SK-N-SH (cell line): ENCODE measurements around the gene SP6. TPM values are rescaled to one million over a fixed set of nuclear protein-coding genes. Genes with fewer than 3 reads are reported as not detected.

Experiments
- CTCF ChIA-PET: fragments of 300-600, 350-600 bp; formaldehyde crosslinking; extraction: SDS; loops from one replicate; lab custom pipeline; 2021; lab: Yijun Ruan, JAX
- POLR2A ChIA-PET: fragments of 350-600 bp; sonication (Branson Sonifier 250); formaldehyde crosslinking; extraction: SDS; loops from one replicate; lab custom pipeline; 2020; ENCODE audit warnings: antibody characterized with exemption, inconsistent platforms; lab: Yijun Ruan, JAX
- DNase-seq: peaks from one replicate; pipeline ENCODE4 v3.0.0; 2012
- H2AFZ ChIP-seq: fragments of 200-600 bp; sonication (generic); 2 replicates; pipeline ENCODE4 v1.8.1; 2016; ENCODE audit warnings: antibody characterized with exemption, mild to moderate bottlenecking, low read depth
- H3F3A ChIP-seq: fragments of 200-600 bp; sonication (generic); replicated peaks from 2 replicates; pipeline ENCODE3; 2016; ENCODE audit warnings: antibody characterized with exemption, mild to moderate bottlenecking; ENCODE audit not compliant: insufficient read depth
- H3K27ac ChIP-seq, 2 experiments: fragments of 200-500 bp in 1 of 2; fragments of 200-600 bp in 1 of 2; sonication (Bioruptor generic) in 1 of 2; sonication (generic), shearing (Covaris generic) in 1 of 2; 2 replicates each; pipeline versions ENCODE4 v1.5.1 to v1.6.1; 2014 to 2016; ENCODE audit warnings: low read depth in 2 of 2, inconsistent platforms in 1 of 2, low read length in 1 of 2, mild to moderate bottlenecking in 1 of 2, mixed read lengths in 1 of 2
- H3K27me3 ChIP-seq: fragments of 200-600 bp; sonication (generic), shearing (Covaris generic); 2 replicates; pipeline ENCODE4 v1.6.1; 2016; ENCODE audit warnings: mixed run types; ENCODE audit not compliant: insufficient read depth
- H3K36me3 ChIP-seq, 2 experiments: fragments of 200-500 bp in 1 of 2; fragments of 200-600 bp in 1 of 2; sonication (Bioruptor generic) in 1 of 2; sonication (generic) in 1 of 2; replicated peaks in 1 of 2; 2 replicates each; pipeline versions ENCODE3 to v1.5.1; 2014 to 2016; ENCODE audit warnings: low read length in 1 of 2, mild to moderate bottlenecking in 1 of 2; ENCODE audit not compliant: insufficient read depth in 2 of 2, control insufficient read depth in 1 of 2
- H3K4me1 ChIP-seq, 2 experiments: fragments of 200-500 bp in 1 of 2; fragments of 200-600 bp in 1 of 2; sonication (Bioruptor generic) in 1 of 2; sonication (generic), shearing (Covaris generic) in 1 of 2; 2 replicates each; pipeline versions ENCODE4 v1.5.1 to v1.6.1; 2014 to 2016; ENCODE audit warnings: low read depth in 1 of 2, low read length in 1 of 2, mixed run types in 1 of 2; ENCODE audit not compliant: insufficient read depth in 2 of 2, control insufficient read depth in 1 of 2
- H3K4me2 ChIP-seq: fragments of 200-600 bp; sonication (generic), shearing (Covaris generic); 2 replicates; pipeline ENCODE4 v1.6.1; 2017; ENCODE audit warnings: mixed run types
- H3K4me3 ChIP-seq, 2 experiments: fragments of 200-500 bp in 1 of 2; fragments of 200-600 bp in 1 of 2; sonication (Bioruptor generic) in 1 of 2; sonication (generic), shearing (Covaris generic) in 1 of 2; 2 replicates each; pipeline versions ENCODE4 v1.5.1 to v1.8.1; 2014 to 2016; ENCODE audit warnings: low read depth in 2 of 2, inconsistent platforms in 1 of 2, low read length in 1 of 2, mild to moderate bottlenecking in 1 of 2, mixed read lengths in 1 of 2, moderate library complexity in 1 of 2
- H3K79me2 ChIP-seq: fragments of 200-600 bp; sonication (generic); 2 replicates; pipeline ENCODE4 v1.8.1; 2017; ENCODE audit warnings: mild to moderate bottlenecking; ENCODE audit not compliant: insufficient read depth
- H3K9ac ChIP-seq: fragments of 200-600 bp; sonication (generic); 2 replicates; pipeline ENCODE4 v1.6.1; 2017; ENCODE audit warnings: mixed run types
- H3K9me2 ChIP-seq: fragments of 200-600 bp; sonication (generic); 2 replicates; pipeline ENCODE4 v1.6.1; 2017; ENCODE audit warnings: mixed run types
- H3K9me3 ChIP-seq: fragments of 200-600 bp; sonication (generic); 2 replicates; pipeline ENCODE4 v1.6.1; 2017; ENCODE audit warnings: mixed run types, mild to moderate bottlenecking, moderate library complexity
- H4K20me1 ChIP-seq: fragments of 200-600 bp; sonication (generic); 2 replicates; pipeline ENCODE4 v1.6.1; 2017; ENCODE audit warnings: mild to moderate bottlenecking, mixed run types; ENCODE audit not compliant: insufficient read depth
- CHD2 ChIP-seq: fragments of 150-350 bp; IDR thresholded peaks from 2 replicates; pipeline ENCODE4 v1.6.1; 2018; ENCODE audit warnings: low read length; ENCODE audit not compliant: partially characterized antibody
- ELF1 ChIP-seq: IDR thresholded peaks from 2 replicates; pipeline ENCODE4 v1.4.0; 2012
- EP300 ChIP-seq, 2 experiments: IDR thresholded peaks; 2 replicates each; pipeline versions ENCODE4 v1.4.0 to v1.6.1; 2012; ENCODE audit warnings: borderline replicate concordance in 1 of 2, low read depth in 1 of 2, low read length in 1 of 2
- FOSL2 ChIP-seq: IDR thresholded peaks from 2 replicates; pipeline ENCODE4 v1.4.0; 2012; ENCODE audit warnings: low read depth, mild to moderate bottlenecking, moderate library complexity, borderline replicate concordance
- FOXJ3 ChIP-seq: sonication (generic); formaldehyde crosslinking; IDR thresholded peaks from 2 replicates; pipeline ENCODE4 v1.5.1; 2020; ENCODE audit warnings: mild to moderate bottlenecking, missing genetic modification reagents
- GATA2 ChIP-seq: sonication (generic); formaldehyde crosslinking; IDR thresholded peaks from 2 replicates; pipeline ENCODE4 v1.5.0; 2020; ENCODE audit warnings: mild to moderate bottlenecking, missing genetic modification reagents
- JUND ChIP-seq: IDR thresholded peaks from 2 replicates; pipeline ENCODE4 v1.4.0; 2012
- MAX ChIP-seq: IDR thresholded peaks from 2 replicates; pipeline ENCODE4 v1.4.0; 2012; ENCODE audit warnings: low read depth
- MEF2A ChIP-seq: IDR thresholded peaks from 2 replicates; pipeline ENCODE4 v1.4.0; 2012; ENCODE audit warnings: low read depth, borderline replicate concordance
- POLR2AphosphoS5 ChIP-seq: IDR thresholded peaks from 2 replicates; pipeline ENCODE4 v1.6.1; 2012; ENCODE audit warnings: low read depth, low read length
- RAD21 ChIP-seq: IDR thresholded peaks from 2 replicates; pipeline ENCODE4 v1.6.1; 2012; ENCODE audit warnings: mild to moderate bottlenecking, low read length
- RCOR1 ChIP-seq: fragments of 150-350 bp; IDR thresholded peaks from 2 replicates; pipeline ENCODE4 v1.6.1; 2017; ENCODE audit warnings: antibody characterized with exemption, low read length
- REST ChIP-seq: IDR thresholded peaks from 2 replicates; pipeline ENCODE4 v1.6.1; 2012; ENCODE audit warnings: mild to moderate bottlenecking, low read depth, low read length, moderate library complexity
- RFX5 ChIP-seq: IDR thresholded peaks from 2 replicates; pipeline ENCODE4 v1.6.1; 2012; ENCODE audit warnings: mild to moderate bottlenecking, improper control_type of control experiment, low read length
- RXRA ChIP-seq: IDR thresholded peaks from 2 replicates; pipeline ENCODE4 v1.4.0; 2012; ENCODE audit warnings: low read depth, mild to moderate bottlenecking, borderline replicate concordance
- SMC3 ChIP-seq: IDR thresholded peaks from 2 replicates; pipeline ENCODE4 v1.6.1; 2012; ENCODE audit warnings: low read depth, low read length, improper control_type of control experiment
- TCF12 ChIP-seq: IDR thresholded peaks from 2 replicates; pipeline ENCODE4 v1.4.0; 2012
- USF1 ChIP-seq: IDR thresholded peaks from 2 replicates; pipeline ENCODE4 v1.4.0; 2012; ENCODE audit warnings: low read depth, borderline replicate concordance
- USF2 ChIP-seq: fragments of 150-350 bp; IDR thresholded peaks from 2 replicates; pipeline ENCODE4 v1.6.1; 2017; ENCODE audit warnings: antibody characterized with exemption, low read length, low read depth, borderline replicate concordance
- ZBTB33 ChIP-seq: IDR thresholded peaks from 2 replicates; pipeline ENCODE4 v1.4.0; 2012; ENCODE audit warnings: low read depth, borderline replicate concordance
- WGBS: methylation state at CpG from one replicate; pipeline ENCODE4 v1.1.6; 2017; ENCODE audit warnings: low lambda C conversion rate; 5-methylcytosine and 5-hydroxymethylcytosine counted together
- polyA plus RNA-seq, 3 experiments: library from polyadenylated mRNA; depleted of rRNA; stranded (reverse); fragments of >200 nt; gene quantifications; 2 replicates each; pipeline ENCODE4 v1.2.3, GENCODE V29; 2012
- TF ChIP-seq, protein P1 (sequence below): fragments of 150-350 bp; IDR thresholded peaks from 2 replicates; pipeline ENCODE4 v1.6.1; 2016; ENCODE audit warnings: mild to moderate bottlenecking, low read depth, low read length

The SP6 gene
- polyA plus RNA-seq, 1 of the 3 experiments (the other 2 are of a cell fraction), result 0.03 TPM

DNA sequence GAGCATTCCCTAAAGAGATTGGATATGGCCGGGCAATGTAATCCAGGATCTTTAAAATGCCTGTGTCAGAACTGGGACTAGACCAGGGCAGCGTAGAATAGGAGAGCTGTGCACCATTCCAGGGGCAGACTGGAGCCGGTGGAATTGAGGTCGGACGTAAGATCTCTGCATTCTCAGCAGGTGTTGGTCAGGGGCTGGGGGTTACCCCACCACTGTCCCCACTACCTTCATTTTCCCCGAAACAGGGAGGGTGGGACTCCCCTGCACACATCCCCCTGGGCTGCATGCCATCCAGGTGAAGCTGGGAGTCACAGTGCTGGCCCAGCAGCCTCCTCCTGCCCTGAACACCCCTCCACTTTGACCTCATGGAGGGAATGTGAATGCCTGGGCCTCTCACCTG is 47.2 kb downstream of the SP6 start (continued):
- TF ChIP-seq MAX, result no peak
- no peak for TF ChIP-seq FOSL2

DNA sequence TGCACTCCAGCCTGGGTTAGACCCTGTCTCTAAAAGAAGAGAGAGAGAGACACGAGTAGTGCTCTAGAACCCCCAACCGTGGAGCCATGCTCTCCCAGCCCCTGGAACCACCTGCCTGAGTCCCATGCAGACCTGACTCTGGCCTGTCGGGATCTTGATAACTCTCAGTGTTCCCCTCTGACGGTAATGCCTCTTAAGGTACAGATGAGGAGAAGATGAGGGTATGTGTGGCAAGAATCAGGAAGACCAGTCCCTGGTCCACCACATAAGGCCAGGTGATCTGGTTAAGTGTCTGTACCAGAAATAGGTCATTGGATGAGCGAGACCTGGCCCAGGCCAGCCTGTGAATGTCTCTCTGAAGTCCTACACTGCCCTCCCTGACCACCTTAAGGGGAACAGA is 47.8 kb downstream of the SP6 start:
- Histone ChIP-seq H3K4me1 (no peaks in the 10 kb centered on the region), H4K20me1 (no peaks in the 10 kb centered on the region), H3K27ac (no peak overlapping the region), H3F3A (no peaks in the 10 kb centered on the region), H3K27me3 (0 out of 2 replicates have a peak, but pooled peaks cover 14% of the 10 kb centered on the region), H3K9ac (no peak overlapping the region), H3K9me2 (no peaks in the 10 kb centered on the region), H3K4me2 (no peak overlapping the region), H2AFZ (no peak overlapping the region), H3K79me2 (no peaks in the 10 kb centered on the region), H3K9me3 (no peaks in the 10 kb centered on the region), H3K36me3 (peaks cover 0 to 15% of the 10 kb centered on the region in 2 experiments), H3K4me3 (no peak overlapping the region)
- ChIA-PET POLR2A (interaction anchor here (0.9 kb wide), 1 partner anchor 18 kb away, joined by 3 read pairs; the partner anchor contains the start of gene OSBPL7), CTCF (interaction anchor here (0.7 to 5.2 kb wide), 17 partner anchors 10 to 173 kb away, joined by 3 to 88 read pairs (median 11); partner anchors contain the start of genes OSBPL7 and TBX21)
- peak; percentile 12 for DNase-seq
- no peak for TF ChIP-seq JUND
- TF ChIP-seq REST, result no peak
- no peak for TF ChIP-seq POLR2AphosphoS5
- TF ChIP-seq, protein P1, sequence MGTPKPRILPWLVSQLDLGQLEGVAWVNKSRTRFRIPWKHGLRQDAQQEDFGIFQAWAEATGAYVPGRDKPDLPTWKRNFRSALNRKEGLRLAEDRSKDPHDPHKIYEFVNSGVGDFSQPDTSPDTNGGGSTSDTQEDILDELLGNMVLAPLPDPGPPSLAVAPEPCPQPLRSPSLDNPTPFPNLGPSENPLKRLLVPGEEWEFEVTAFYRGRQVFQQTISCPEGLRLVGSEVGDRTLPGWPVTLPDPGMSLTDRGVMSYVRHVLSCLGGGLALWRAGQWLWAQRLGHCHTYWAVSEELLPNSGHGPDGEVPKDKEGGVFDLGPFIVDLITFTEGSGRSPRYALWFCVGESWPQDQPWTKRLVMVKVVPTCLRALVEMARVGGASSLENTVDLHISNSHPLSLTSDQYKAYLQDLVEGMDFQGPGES, result no peak
- no peak for TF ChIP-seq RAD21
- no peak for TF ChIP-seq SMC3
- TF ChIP-seq MAX, result no peak
- TF ChIP-seq USF1, result no peak
- no peak for TF ChIP-seq RCOR1
- TF ChIP-seq TCF12, result no peak
- TF ChIP-seq FOXJ3 (CRISPR knock-in tag), result no peak
- TF ChIP-seq RFX5, result no peak
- no peak for TF ChIP-seq ZBTB33
- TF ChIP-seq MEF2A, result no peak
- TF ChIP-seq CHD2, result no peak
- no peak for TF ChIP-seq EP300 (IDR thresholded peaks at IDR 0.05; ENCODE audit: borderline replicate concordance in 1 of 2, low read depth in 1 of 2, low read length in 1 of 2)
- TF ChIP-seq USF2, result no peak
- no peak for TF ChIP-seq GATA2 (CRISPR knock-in tag)
- TF ChIP-seq ELF1, result no peak
- TF ChIP-seq RXRA, result no peak
- 42% methylated on average over 5 of the region's 5 CpGs for WGBS
